Measurements from ENCODE around the gene BCHE.

Gene BCHE

DNA sequence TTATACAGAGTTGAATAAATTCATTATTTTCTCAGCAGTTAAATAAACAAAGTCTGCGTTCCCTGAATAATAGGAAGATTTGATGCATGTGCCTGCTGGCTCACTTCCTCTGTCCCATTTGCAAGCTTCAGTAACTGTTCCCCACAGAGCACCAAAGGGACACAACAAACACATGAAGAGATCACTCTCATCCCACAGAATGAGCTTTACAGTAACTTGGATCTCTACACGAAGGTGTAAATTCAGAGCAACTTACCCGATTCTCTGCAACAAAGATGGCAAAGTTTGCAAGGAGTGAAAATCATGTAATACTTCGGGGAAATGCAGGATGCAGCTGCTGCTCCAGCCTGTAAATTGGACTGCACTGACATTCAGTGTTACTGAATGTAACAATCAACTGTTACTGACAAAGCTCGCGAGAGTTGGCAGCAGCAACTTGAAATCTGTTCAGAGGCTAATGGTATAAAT, at the start of gene BCHE:
Gene BCHE, minus strand, starts transcription at position 366 of the 468 bp plus-strand sequence. CDS start 6,390 bp downstream, outside the sequence.
- DNase-seq: no peak

DNA sequence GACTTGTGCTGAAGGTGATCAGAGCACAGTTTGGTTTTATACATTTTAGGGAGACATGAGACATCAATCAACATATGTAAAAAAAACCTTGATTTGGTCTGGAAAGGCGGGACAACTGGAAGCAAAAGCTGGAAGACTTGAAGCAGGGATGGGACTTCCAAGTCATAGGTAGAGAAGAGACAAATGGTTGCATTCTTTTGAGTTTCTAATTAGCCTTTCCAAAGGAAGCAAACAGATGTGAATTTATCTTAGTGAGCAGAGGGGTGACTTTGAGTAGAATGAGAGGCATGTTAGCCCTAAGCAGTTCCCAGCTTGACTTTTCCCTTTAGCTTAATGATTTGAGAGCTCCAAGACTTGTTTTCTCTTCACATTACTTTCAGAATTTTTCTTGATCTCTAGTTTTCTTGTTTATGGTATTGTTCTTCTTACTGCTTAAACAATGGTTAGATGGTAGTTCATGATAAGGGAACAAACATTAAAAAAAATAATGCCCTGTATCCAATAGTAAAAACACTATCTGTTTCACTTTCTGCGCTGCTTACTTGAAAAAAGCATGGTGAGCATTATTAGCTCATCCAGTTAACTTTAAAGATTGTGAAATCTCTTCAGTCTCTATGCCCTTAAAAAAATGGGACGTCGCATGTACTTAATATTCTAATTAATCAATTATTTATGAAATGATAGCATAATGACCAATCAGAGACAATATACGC, 48.5 kb upstream of the BCHE start:
- no peak for DNase-seq

DNA sequence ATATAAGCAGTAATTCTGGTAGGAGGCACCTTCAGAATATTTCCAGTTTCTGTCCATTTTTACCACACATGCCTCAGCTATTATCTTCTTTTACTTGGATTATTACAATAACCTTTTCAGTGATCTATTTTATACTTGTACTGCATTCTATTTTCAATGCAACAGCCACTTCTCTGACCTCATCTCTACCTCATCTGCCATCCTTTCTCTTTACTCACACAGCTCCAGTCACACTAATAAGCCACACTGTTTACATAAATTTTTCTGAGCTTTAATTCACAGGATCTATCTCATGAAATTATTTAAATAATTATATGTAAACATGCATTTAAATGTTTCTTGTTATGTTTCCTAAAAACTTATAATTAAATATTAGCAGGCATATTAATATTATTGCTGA, 47.3 kb upstream of the BCHE start:
- no peak for DNase-seq

DNA sequence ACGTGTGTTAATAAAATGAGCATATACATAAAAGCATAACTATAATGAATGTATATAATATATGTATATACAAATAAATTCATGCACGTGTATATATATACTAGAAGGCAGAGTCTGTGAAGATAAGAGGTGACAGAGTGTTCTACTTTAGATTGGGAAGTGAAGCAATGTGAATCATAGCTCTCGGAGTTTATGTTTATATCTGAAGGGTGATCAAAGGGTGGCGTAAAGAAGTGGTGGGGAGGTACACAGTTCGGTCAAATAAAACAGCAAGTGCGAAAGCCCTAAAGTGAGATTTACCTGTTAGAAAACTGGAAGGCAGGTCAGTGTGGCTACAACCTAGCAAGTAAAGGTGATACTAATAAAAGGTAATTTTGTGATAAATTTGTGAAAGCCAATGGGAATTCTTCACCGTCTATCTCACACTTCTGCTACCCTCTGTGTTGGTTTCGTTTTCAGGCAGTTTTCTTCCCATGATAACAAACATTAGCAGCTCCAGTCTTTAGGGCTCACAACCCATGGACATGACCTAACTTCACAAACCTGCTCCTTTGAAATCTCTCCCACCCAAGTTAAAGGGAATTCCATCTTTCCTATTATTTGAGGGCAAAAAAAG, 46.7 kb upstream of the BCHE start:
- no peak for DNase-seq

DNA sequence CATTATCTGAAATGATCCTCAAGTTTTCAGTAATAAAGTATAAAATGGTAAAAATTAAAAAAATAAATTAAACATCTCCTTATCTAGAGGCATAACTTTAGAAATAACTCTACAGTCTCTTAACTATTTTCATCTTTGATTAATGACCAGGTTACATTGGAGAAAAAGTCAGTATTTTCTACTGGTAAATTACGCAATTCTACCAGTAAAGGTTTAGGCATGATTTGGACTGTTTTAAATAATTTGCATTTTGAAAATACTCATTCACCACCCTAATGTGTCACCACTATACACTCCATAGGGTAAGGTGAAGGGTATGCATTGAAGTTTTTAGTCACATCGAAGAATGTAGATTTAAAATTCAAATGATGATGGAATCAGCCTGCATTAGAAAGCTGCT, 45.9 kb upstream of the BCHE start:
- DNase-seq: no peak

DNA sequence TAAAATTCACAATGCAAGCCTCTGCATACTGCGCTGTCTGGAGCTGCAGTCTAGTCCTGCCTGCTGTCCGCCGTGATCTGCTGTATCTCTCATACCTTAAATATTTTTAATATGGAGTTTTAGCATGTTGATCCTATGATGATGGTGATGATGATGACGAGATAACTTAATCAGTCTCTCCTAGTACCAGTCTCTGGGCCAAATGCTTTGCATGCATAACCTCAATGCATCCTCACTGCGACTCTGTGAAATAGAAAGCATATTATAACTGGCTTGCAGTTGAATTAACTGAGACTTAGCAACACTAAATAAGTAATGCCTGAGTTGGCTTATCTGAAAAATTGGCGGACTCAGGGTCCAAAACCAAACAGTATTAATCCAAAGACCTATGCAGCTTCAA, 38.4 kb upstream of the BCHE start:
- DNase-seq: no peak

DNA sequence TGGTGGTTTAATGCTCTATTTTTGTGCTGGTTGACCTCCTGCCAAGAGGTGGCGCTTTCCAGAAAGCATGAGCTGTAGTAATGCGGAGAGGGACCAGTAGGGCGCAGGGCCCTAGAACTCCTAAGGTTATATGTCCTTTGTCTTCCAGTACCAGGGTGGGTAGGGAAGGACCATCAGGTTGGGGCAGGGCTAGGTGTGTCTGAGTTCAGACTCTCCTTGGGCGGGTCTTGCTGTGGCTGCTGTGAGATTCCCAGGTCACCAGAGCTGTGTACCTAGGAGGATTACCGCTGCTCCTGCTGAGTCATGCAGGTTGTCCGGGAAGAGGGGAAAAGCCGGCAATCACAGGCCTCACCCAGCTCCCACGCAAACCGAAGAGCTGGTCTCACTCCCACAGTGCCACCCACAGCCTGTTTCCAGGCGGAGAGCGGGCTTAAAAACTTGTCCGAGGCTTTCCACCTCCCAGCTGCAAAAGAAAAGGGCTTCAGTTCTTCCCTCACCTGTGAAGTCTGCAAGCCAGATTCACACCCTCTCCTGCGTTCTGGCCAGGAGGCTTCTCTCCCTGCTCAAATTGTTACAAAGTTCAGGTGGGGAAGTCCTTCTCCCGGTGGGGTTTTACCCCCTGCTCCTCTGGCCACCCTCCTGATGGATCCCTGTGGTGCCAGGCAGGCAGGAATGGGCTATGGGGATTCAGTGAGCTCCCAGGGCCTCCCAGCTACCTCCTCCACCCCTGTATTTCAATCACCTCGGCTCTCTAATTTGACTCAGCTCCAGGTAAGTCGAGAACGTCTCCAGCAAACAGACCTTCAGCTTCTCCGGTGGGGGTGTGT, 37.7 kb upstream of the BCHE start:
- no peak for DNase-seq

DNA sequence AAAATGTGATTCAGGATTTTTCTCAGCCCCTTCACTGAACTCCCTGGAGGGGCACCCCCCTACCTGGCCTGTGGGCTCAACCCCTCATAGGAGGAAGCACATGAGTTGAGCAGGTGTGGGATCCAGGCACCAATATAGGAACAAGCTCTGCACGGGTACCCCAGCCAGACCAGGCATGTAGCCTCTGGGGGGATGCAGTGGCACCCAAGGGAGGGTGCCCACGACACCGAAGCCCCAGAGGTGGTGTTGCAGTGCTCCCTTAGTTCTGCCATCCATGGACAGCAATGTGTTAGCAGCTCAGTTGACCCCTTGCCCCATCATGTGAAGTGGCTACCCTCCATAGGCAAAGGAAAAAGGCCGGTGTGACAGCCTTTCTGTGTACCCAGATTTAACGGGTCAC, 30.9 kb upstream of the BCHE start:
- DNase-seq: no peak

DNA sequence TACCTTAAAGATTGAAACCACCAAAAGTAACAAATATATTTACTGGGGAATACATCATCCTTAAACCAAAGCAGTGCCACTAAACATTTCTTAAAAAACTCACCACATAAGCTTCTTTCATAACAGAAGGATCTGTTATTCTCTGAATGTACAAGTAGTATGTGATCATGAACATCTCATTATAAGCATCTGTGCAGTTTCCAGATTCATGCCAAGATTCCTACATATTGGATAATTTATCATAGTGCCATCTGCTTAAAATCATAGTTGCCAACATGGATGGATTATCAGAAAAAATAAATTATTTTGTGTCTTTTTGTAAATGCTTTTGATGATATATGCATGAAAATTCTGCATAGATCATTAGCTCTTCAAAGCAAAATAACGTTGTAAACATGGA, 21.8 kb upstream of the BCHE start:
- no peak for DNase-seq

DNA sequence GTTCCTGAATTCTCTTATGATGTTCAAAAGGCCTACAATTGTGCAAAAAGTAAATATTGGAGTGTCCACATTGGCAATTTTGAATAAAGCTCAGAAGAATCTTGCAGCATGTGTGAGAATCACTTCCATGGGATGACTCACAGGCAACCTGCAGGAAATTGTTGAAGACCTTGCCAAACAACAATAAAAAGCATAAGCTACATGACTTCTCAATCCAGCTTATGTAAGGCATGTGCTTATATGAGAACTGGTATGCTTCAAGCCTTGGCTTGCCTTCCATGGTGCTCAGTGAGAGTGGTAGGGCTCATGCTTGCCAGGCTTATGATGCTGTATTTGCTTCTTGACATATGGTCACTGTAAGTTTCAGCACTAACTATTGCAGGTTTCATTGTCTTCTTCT, 18.4 kb upstream of the BCHE start:
- DNase-seq: no peak

DNA sequence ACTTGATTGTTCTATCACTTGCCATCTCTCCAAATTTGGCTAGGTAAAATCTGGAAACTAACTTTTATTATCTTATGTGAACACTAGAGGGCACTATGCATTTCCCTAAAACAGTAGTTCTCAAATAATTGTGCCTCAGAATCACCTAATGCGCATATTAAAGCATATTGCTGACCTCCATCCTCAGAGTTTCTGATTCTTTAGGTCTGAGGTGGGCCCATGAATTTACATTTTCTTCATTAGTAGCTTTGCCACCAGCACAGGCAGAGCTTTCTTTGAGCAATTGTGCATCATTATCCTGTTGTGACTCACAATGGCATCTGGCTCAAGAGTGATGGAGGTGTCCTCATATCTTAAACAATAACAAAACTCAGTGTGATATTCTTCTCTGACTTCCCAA, 17.5 kb upstream of the BCHE start:
- DNase-seq: peak; percentile 1

DNA sequence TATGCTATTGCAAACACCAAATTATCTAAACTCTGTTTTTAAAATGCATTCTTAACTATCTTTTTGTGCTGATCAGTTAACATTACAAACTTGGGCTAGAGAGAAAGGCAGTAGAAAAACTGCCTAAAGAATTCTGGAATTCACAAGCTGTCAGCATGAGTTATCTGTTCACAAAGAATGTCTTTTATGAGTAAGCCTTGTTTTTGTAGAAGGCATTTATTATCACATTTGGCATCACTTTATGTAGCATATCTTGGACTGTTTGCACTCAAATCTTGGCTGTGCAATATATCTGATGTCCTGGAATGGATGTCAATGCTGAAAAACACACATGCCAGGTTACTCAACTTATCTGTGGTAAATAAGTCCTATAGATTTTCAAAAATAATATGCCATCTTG, 15.5 kb upstream of the BCHE start:
- no peak for DNase-seq

DNA sequence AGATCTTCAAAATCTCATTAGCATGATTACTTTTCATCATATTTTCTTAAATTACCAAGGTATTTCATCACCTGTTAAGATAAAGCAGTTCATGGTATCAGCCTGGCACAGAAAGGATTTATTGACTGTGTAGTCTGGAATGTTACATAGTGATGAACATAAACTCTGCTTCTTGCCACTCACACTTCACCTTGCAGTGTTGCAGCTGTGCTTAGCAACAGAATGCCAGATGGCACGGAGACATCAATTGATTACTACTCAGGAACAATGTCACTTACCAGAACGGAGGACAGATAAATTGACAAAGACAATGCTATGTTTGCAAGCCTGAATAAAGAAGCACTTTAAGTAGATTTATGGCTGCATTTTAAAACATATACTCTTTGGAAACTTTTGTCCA, 15.0 kb upstream of the BCHE start:
- DNase-seq: no peak

DNA sequence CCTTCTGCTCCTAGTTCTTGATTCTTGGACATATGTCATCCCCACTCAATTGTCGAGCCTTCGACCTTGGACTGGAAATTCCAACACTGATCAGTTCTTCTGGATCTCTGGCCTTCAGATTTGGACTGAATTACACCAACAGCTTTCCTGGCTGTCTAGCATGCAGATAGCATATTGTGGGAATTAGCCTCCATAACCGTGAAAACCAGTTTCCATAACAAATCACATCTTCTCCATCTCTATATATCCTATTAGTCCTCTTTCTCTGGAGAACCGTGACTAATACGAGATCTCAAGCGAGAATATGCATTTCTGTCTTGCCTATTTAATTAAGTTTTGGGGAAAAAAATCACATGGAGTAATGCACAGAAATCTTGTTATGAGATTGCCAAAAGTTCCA, 8.8 kb upstream of the BCHE start:
- no peak for DNase-seq

DNA sequence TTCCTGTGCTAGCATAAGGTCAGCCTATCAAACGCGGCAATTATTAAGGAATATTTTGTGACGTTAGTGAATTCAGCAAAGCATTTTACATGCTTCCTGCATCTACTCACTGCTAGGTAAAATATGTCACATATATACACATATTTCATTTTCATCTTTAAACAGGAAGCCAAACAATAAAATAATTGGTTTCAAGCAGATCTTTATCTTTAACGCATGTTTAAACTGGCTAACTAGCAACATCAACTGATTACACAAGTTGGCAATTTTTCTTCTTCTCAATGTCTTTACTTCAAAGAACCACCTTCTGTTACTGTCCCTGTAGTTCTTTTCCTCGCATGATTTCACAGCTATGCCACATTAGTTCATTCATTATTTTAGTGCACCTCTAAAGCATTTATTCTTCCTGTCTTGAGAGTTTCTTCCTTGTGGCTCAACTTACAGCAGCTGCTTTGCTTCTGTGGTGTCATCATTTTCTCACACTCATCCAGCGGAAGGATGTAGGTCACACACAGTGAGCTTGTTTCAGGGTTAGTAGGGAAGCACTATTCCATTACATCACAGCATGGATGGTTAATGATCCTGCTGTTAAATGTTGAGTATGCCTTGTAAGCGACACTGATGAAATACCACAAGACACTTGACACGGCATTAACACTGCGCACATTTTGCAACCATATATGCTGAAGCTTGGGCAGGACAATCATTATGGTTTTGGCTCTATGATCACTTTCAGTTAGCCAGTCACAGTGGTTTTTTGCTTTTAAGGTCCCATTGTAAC, 2.3 kb upstream of the BCHE start:
- DNase-seq: no peak

DNA sequence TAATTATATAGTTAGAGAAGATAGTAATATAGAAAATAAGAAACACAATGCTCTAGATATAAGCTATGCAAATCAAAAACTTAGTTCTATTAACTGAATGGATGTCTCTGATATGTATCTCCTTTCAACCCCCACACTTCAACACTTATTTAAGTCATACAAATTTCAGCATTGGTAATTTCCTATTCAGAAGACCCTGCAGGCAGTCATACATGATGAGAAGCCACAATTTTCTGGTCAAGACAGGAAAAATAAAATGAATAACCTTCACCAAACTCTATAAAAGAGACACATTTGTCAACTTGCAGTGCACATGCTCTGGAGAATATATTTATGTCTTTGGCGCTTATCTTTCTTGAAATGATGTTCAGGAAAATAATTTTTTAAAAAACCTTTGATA, 578 bp upstream of the BCHE start:
- no peak for DNase-seq

DNA sequence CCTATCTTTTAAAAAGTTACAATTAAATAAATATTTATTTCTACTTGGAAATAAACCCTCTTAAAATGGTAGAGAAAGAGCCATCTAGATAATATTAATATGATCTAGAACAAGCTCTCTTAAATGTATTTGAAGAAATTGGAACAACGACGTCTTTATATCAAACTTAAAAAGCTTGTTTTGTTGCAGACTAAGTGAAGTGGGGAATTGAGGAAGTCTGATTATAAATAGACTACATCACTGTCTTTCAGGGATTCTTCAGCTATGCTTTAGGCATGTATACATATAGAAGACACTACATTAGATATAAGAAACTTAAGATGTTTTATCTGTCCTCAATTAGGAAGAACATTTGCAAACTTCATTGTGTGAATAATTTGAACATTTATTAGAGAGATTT, 1.8 kb downstream of the BCHE start:
- no peak for DNase-seq

DNA sequence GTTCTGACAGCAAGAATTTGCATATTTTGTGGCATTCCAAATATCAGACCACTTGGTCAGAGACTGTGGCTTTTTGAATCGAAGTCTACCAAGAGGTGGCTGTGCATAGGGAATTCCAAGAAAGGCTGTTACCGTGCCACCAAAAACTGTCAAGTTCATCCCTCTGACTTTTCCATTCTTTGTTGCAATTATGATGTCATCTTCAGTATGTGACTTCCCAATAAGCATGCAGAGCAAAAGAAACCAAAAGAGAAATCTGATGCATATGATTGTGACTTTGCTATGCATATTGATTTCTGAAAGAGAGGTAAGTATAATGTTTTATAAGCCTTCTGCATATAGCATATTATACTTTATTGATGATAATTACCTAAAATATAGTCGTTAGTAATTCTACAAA, 6.5 kb downstream of the BCHE start:
- no peak for DNase-seq

DNA sequence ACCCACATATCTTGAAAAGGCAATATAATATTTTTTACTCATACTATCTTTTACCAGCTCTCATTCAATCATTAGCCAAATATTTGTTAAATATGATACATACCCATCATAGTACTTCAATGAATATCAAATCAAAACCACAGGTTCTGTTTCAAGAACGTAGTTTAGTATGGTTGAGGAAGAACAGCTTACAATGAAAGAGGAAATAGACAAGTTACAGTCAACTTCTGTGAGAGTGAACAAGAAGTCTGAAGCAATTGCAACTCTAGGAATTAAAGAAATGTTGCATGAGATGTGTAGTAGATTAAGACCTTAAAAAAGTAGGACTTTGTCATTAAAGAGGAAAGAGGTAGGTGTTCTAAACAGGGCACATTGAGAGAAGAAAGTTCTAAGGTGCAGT, 9.3 kb downstream of the BCHE start:
- DNase-seq: no peak

DNA sequence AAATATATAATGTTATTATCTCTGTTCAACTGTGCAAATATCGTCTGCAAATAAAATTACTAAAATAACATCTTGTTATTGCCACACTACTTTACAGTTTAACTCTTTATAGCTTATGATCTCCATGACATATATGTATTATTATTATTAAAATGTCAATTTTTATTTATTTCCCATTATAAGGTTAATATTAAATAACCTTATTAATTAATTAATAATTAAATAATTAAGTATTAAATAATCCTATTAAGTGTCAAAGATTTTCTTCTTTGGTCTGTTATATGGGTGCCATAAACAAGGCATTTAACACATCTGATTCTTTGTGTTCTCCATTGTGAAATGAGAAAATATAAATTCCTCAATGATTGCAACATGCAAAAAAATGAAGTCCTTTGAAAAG, 10.0 kb downstream of the BCHE start:
- no peak for DNase-seq

DNA sequence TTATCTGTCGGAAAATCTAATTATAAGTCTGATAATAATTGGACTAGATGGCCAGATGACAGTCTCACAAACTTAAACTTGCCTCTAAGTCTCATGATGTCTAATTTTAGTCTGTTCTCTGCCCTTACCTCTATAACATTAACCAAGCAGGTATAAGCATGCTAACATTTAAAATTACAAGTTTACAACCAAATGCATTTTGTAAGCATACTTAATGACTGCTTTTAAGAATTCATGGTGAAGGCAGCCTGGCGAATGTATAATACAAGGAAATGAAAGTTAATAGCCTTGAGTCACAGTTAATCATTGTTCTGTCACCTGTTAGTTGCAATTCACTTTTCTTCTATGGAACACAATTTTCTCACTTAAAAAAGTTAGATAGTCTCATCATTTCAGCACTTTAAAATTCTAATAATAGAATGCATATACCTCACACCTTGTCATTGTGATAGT, 16.5 kb downstream of the BCHE start:
- no peak for DNase-seq

DNA sequence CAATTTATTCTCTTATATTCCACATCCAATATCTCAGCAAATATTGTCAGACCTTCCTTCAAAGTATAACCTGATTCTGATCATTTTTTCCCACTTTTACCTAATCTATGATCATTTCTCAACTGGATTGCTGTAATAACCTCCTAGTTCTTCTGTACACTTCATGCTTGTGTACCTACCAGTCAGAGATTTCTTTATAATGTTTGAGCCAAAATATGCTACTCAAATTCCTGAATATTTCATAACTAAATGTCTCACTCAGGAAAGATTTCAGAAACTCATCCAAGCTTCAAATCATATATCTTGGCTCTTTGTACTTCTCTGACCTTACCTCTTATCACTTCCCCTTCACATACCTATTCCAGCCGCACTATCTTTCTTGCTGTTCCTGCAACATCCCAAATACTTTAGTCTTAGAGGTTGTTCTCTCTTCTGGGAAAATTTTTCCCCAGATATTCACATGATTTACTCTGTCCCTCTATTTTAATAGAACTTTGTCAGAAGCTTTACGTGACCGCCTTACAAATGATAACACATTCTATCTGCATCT, 20.0 kb downstream of the BCHE start:
- DNase-seq: no peak

DNA sequence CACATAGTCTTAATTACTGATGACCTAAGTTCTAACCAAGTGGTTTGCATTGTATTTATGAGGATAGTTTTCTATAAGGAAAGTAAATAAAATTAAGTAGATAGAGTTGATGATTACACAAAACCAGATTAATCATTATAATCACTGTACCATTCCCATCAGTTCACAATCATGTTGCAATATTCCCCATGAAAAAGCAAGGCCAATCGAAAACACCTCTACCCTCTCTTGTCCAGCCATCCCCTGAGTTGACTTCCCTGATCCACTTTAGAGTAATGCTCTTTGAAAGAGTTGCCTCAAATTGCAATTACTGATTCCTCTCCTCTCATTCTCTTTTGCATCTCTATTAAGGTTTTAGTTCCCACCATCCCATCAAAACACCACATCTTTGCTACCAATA, 21.0 kb downstream of the BCHE start:
- no peak for DNase-seq
